GM12875 (cell line): ENCODE results near the gene SCAF1.

Source experiments
- H3K4me3 ChIP-seq: one replicate; pipeline ENCODE4 v1.5.1; 2011; ENCODE audit warnings: low read depth, low read length, control low read depth
- TF ChIP-seq, protein P1 (sequence below): IDR thresholded peaks from 2 replicates; pipeline ENCODE4 v1.5.1; 2011; ENCODE audit warnings: low read depth, mild to moderate bottlenecking, control low read depth, inconsistent platforms, low read length, moderate library complexity, borderline replicate concordance; ENCODE audit not compliant: insufficient read depth

The SCAF1 gene

DNA sequence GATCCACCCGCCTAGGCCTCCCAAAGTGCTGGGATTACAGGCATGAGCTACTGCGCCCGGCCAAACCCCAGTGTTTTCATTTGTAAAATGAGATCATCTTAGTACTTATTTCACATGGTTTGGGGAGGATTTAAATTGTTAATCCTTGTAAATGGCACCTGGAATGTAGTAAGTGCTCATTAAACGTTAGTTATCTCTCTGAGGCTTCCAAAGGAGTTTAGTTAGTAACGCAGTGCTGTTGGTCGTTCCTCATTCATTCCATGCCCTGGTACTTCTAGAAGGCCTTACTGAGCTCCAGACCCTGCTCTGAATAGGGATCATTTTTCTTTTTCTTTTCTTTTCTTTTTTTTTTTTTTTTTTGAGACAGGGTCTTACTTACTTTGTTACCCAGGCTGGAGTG, 54.1 kb downstream of the SCAF1 start:
- no peak overlapping the region for H3K4me3 ChIP-seq
- TF ChIP-seq, protein P1, sequence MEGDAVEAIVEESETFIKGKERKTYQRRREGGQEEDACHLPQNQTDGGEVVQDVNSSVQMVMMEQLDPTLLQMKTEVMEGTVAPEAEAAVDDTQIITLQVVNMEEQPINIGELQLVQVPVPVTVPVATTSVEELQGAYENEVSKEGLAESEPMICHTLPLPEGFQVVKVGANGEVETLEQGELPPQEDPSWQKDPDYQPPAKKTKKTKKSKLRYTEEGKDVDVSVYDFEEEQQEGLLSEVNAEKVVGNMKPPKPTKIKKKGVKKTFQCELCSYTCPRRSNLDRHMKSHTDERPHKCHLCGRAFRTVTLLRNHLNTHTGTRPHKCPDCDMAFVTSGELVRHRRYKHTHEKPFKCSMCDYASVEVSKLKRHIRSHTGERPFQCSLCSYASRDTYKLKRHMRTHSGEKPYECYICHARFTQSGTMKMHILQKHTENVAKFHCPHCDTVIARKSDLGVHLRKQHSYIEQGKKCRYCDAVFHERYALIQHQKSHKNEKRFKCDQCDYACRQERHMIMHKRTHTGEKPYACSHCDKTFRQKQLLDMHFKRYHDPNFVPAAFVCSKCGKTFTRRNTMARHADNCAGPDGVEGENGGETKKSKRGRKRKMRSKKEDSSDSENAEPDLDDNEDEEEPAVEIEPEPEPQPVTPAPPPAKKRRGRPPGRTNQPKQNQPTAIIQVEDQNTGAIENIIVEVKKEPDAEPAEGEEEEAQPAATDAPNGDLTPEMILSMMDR = no peak

- no peak overlapping the region for H3K4me3 ChIP-seq
- TF ChIP-seq, protein P1 = no peak
Measured at GRCh38 chr19:49696865-49697264, 54.9 kb downstream of the SCAF1 start.

GRCh38 chr19:49699364-49699763, 57.4 kb downstream of the SCAF1 start:
- TF ChIP-seq, protein P1 = no peak

GRCh38 chr19:49700563-49700962, 58.6 kb downstream of the SCAF1 start:
- TF ChIP-seq, protein P1 = no peak
- H3K4me3 ChIP-seq = no peak overlapping the region

More at GRCh38 chr19:49699364-49699763, 57.4 kb downstream of the SCAF1 start:
- H3K4me3 ChIP-seq = no peak overlapping the region

- no peak overlapping the region for H3K4me3 ChIP-seq
- TF ChIP-seq, protein P1 = no peak
Measured at GRCh38 chr19:49701271-49701786, 59.3 kb downstream of the SCAF1 start.

DNA sequence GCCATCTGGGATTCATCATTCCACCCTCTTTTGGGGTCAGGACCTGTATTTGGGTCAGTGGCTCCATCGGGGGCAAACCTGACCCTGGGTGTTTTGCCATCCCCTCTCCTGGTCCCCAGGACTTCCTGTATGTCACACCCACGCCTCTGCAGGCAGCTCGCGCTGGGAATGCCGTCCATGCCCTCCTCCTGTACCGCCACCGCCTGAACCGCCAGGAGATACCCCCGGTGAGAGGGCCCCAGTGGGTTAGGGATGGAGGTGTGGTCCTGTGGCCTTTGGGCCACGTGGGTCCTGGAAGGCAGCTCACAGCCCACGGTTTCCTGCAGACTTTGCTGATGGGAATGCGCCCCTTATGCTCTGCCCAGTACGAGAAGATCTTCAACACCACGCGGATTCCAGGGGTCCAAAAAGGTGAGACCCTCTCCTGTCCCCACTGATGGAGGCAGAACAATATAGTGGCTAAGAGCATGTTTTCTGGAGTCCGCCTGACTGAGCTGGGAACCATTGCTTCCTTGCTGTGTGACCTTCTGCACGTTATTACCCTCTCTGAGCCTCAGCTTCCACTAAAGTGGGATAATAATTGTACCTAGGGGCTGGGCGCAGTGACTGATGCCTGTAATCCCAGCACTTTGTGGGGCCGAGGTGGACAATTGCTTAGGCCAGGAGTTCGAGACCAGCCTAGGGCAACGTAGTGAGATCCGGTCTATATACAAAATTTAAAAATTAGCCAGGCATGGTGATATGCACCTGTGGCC, 63.1 kb downstream of the SCAF1 start:
- TF ChIP-seq, protein P1 = no peak
- H3K4me3 ChIP-seq = no peak overlapping the region

GRCh38 chr19:49705919-49706318, 63.9 kb downstream of the SCAF1 start:
- H3K4me3 ChIP-seq = no peak overlapping the region
- TF ChIP-seq, protein P1 = no peak
